DND-41 (cell line): Measurements from ENCODE around the gene DOHH.

Experiments
- CTCF ChIP-seq: IDR thresholded peaks from 2 replicates; pipeline ENCODE4 v1.5.1; 2012; ENCODE audit warnings: borderline replicate concordance, low read length, moderate library complexity, mild to moderate bottlenecking; ENCODE audit not compliant: poor library complexity, severe bottlenecking; ENCODE audit errors: extremely low read depth
- EZH2 ChIP-seq: IDR thresholded peaks from 3 replicates; pipeline ENCODE4 v1.6.1; 2012; ENCODE audit warnings: borderline replicate concordance, low read depth, mild to moderate bottlenecking, moderate library complexity, low read length, inconsistent platforms; ENCODE audit not compliant: severe bottlenecking

DNA sequence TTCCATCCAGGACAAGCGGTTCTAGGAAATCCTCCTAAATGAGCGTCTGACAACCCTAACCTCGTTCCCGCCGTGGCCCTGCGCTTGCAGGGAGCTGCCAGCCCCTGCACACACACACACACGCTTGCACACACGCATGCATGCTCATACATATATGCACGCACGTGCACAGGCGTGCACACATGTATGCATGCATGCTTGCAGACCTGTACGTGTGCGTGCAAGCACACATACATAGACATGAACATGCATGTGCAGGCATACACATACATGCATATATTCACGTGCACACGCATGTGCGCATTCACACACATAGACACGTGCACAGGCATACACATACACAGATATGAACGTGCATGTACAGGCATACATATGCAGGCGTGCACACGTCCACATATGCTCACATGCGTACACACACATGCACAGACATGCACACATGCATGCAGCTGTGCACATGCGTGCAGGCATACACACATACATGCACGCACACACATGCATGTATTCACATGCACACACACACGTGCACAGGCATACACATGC lies 55.7 kb downstream of the DOHH start:
- no peak for TF ChIP-seq CTCF
- no peak for TF ChIP-seq EZH2
